Spleen (tissue), 7 donors: ENCODE data around the gene PNMA8C.

Experiments
- POLR2A ChIP-seq, 3 donors: fragments of 450-650 bp; IDR thresholded peaks; one replicate each; pipeline ENCODE4 v1.5.1; 2017; ENCODE audit warnings: antibody characterized with exemption in 3 of 3, mild to moderate bottlenecking in 1 of 3
- TF ChIP-seq, protein P1 (sequence below), 11 experiments: fragments of 200-600 bp in 7 of 11; fragments of 450-650 bp in 4 of 11; sonication (generic) in 4 of 11; IDR thresholded peaks in 8 of 11; conservative IDR thresholded peaks in 3 of 11; 1 replicate in 7 of 11; 2 replicates in 4 of 11; pipeline versions ENCODE4 v1.4.0 to v1.8.0; 2016 to 2021; ENCODE audit warnings: antibody characterized with exemption in 11 of 11, inconsistent platforms in 4 of 11, mild to moderate bottlenecking in 1 of 11
- donor health status: DM: no; HTN: no; CAD: no; lungs with moderate emphysema.
- donor health status: DM: no; HTN: no; CAD: no.
- donor health status: DM: no; HTN: no; CAD: no.

- TF ChIP-seq, protein P1, sequence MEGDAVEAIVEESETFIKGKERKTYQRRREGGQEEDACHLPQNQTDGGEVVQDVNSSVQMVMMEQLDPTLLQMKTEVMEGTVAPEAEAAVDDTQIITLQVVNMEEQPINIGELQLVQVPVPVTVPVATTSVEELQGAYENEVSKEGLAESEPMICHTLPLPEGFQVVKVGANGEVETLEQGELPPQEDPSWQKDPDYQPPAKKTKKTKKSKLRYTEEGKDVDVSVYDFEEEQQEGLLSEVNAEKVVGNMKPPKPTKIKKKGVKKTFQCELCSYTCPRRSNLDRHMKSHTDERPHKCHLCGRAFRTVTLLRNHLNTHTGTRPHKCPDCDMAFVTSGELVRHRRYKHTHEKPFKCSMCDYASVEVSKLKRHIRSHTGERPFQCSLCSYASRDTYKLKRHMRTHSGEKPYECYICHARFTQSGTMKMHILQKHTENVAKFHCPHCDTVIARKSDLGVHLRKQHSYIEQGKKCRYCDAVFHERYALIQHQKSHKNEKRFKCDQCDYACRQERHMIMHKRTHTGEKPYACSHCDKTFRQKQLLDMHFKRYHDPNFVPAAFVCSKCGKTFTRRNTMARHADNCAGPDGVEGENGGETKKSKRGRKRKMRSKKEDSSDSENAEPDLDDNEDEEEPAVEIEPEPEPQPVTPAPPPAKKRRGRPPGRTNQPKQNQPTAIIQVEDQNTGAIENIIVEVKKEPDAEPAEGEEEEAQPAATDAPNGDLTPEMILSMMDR (IDR thresholded peaks at IDR 0.05 in 8 of 11, conservative IDR thresholded peaks at IDR 0.05 in 3 of 11): peak in 3 of 11 experiments; percentile 11 to 30 (median 21)
- TF ChIP-seq POLR2A (IDR thresholded peaks at IDR 0.05): no peak
Observed at GRCh38 chr19:46404055-46404752, 24.5 kb downstream of the PNMA8C start.
